GM18870 (cell line): ENCODE measurements around the gene TRIM24.
"Not testable (repeated sequence)": the region's sequence is repeated elsewhere in the genome, so short reads cannot be mapped to it uniquely, and the experiment has no call there.

Experiments used
- ATAC-seq: cut with Tn5 transposase; IDR thresholded peaks from one replicate; pipeline ENCODE4 v1.9.1; 2021; ENCODE audit warnings: moderate library complexity; ENCODE audit not compliant: unreplicated experiment

TRIM24 gene

DNA sequence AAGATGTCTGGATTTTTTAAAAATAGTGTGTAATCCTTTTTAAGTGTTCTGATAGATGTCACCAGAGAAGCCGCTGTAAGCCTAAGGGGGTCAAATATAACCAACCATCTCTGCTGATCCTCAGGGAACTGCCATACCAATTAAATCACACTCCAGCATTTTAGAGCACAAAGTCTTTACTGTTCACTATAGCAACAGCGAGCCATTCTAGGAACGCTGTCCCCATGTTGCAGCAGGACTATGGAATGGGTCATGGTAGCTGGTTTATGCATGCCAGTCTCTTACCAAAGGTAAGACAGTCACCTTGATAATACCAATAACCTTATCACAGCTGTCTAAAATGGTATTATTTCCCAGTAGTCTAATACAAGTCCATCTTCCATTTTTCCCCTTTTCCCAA, 33.5 kb downstream of the TRIM24 start:
- no peak for ATAC-seq

DNA sequence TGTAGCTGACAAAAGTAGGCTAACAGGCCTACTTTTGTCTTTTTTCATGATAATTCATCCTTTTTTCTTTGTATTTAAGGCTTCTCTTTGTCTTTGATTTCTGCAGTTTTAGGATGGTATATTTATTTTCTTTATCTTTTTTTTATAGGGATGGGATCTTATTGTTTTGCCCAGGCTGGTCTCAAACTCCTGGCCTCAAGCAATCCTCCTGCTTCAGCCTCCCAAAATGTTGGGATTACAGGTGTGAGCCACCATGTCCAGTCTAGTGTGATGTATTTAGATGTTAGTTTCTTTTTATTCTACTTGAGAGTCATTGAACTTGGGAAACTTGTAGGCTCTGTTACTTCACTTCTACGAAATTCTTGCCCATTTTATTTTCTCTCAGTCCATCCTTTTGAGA, 35.4 kb downstream of the TRIM24 start:
- ATAC-seq = no peak

- ATAC-seq = no peak
Measured at GRCh38 chr7:138499340-138499739, 39.3 kb downstream of the TRIM24 start.

DNA sequence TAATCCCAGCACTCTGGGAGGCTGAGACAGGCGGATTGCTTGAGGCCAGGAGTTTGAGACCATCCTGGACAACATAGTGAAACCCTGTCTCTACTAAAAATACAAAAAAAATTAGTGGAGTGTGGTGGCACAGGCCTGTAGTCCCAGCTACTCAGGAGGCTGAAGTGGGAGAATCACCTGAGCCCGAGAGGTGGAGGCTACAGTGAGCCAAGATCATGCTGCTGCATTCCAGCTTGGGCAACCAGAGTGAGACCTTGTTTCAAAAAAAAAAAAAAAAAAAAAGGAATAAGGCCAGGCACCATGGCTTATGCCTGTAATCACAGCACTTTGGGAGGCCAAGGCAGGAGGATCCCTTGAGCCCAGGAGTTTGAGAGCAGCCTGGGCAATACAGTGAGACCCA, 40.2 kb downstream of the TRIM24 start:
- not testable (repeated sequence) for ATAC-seq

- ATAC-seq = no peak
Measured at GRCh38 chr7:138500892-138501291, 40.8 kb downstream of the TRIM24 start.

GRCh38 chr7:138502023-138502767, 42.1 kb downstream of the TRIM24 start:
- ATAC-seq = no peak

GRCh38 chr7:138505361-138505873, 45.4 kb downstream of the TRIM24 start:
- ATAC-seq = no peak

DNA sequence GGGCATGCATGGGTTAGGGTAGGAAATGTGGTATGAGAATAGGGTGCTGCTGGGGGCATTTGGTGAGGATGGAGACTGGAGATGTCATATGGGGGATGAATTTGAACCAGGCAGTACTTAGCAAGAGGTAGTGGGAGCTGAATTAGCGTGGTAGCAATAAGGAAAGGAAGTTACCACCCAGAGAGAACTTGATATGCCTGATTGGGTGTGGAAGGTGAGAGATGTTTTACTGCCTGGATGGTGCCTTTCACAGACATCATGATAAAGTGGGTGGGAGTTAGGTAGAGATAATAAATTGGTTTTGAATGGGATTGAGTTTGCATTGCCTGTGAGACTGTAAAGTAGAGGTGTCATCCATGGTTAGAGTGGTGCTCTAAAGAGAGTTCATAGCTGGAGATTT, 46.7 kb downstream of the TRIM24 start:
- ATAC-seq = no peak

DNA sequence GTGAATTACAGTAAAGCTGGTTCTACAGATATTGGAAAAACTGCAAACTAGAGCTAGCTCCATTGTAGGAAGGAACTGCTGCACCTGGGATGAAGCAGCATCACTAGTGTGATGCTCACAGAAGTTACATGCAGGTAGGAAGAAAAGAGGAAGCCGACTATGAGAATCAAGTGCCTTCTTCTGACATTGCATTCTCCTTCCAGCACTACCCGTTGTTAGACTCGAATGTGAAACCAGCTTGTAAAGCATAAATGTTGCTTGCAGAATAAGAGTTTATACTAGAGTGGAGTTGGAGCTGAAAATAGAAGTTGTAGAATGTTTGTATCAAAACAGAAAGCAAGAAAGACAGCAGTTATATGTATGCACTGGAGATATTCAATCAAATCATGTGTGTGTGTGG, 49.9 kb downstream of the TRIM24 start:
- peak; percentile 64 for ATAC-seq

- no peak for ATAC-seq
Measured at GRCh38 chr7:138512092-138512858, 52.2 kb downstream of the TRIM24 start.

DNA sequence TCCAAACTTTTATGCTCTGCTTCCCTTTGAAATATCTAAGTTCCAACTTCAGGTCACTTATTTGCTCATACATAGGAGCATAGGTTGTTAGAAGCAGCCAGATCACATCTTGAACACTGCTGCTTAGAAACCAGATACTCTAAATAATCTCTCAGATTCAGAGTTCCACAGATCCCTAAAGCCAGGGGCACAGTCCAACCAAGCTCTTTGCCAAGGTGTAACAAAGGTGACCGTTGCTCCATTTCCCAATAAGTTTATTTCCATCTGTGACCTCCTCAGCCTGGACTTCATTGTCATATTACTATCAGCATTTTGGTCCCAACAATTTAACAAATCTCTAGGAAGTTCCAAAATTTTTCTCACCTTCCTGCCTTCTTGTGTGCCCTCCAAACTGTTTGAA, 52.8 kb downstream of the TRIM24 start:
- ATAC-seq = no peak

- ATAC-seq = no peak
Measured at GRCh38 chr7:138513344-138513871, 53.3 kb downstream of the TRIM24 start.

DNA sequence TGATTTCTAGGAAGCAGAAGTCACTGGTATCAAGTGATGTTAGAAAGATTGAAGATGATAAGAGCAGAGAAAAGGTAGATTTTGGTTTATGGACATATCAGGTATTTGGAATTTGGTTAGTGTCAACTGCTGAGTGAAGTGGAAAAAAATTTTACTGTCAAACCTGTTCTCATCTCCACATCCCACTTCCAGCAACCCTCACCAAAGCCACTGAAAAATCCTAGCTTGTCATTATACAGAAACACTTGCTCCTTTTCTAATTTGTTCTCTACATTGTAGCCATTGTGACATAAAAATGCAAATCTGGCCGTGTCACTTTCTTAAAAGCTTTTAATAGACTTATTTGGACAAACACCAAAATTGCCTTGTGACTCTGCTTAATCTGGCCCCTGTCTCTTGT, 54.0 kb downstream of the TRIM24 start:
- no peak for ATAC-seq

DNA sequence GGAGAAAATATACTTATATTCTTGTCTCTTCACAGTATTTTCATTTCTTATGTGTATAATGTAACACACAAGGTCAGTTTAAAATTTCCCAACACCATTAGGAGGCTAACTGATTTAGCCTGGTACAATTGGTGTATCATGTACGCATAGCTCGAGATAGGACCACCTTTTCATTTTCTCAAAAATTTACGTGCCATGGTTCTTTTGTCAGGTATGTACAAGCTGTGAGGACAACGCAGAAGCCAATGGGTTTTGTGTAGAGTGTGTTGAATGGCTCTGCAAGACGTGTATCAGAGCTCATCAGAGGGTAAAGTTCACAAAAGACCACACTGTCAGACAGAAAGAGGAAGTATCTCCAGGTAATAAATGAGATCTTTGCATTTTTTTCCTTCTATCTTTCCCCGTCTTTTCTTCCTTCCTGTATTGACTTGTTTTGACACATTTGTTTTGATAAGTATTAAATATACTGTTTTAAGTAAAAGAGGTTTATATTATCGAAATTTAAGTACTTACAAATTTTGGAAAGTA, 55.0 kb downstream of the TRIM24 start:
- peak; percentile 72 for ATAC-seq

DNA sequence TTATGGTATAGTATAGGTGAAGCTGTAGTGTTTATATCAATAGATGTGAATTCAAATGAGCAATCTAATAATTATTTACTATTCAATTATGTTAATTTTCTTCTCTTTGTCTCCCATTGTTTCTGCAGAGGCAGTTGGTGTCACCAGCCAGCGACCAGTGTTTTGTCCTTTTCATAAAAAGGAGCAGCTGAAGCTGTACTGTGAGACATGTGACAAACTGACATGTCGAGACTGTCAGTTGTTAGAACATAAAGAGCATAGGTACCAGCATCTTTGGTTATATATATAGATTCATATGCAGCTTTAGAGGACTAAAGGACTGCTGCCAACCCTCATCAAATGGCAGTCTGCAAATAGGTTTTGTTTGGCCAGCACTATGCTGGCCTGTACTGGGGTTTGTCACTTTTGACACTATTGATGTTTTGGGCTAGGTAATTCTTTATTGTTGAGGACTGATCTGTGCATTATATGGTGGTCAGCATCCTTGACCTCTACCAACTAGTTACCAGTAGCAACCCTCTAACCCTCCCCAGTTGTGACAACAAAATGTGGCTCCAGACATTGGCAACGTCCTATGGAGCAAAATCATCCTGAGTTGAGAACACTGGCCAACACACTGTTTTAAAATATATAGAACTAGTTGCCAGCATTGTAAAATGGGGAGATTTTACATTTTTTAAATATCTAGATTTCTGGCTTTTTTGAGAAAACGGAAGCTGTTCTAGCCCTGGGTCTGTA, 59.2 kb downstream of the TRIM24 start:
- no peak for ATAC-seq

GRCh38 chr7:138520742-138521141, 60.7 kb downstream of the TRIM24 start:
- no peak for ATAC-seq

GRCh38 chr7:138521837-138522461, 61.9 kb downstream of the TRIM24 start:
- ATAC-seq = no peak

- ATAC-seq = no peak
Measured at GRCh38 chr7:138524259-138524658, 64.2 kb downstream of the TRIM24 start.

GRCh38 chr7:138525757-138526156, 65.7 kb downstream of the TRIM24 start:
- no peak for ATAC-seq

DNA sequence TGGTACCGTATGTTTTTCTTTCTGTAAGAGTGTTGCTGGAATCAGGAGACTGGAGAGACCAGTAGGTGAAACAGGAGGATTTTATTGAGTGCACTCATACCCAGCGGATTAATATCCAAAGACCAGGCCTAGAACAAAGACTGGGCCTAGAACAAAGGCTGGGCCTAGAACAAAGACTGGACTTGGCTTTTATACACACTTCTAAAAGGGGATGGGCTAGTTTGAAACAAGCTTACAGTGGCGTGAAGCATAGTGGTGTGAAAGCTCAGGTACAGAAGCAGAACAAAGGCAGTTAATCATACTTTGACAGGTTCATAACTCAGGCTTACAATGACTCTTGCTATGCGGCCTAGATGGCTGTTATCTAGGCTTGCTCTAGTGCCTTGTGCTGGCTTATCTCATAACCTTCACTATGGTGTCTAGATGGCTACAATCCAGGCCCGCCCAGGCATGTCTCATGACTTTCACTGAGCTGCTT, 67.7 kb downstream of the TRIM24 start:
- no peak for ATAC-seq
